Measurements from ENCODE around the gene BEND3.

DNA sequence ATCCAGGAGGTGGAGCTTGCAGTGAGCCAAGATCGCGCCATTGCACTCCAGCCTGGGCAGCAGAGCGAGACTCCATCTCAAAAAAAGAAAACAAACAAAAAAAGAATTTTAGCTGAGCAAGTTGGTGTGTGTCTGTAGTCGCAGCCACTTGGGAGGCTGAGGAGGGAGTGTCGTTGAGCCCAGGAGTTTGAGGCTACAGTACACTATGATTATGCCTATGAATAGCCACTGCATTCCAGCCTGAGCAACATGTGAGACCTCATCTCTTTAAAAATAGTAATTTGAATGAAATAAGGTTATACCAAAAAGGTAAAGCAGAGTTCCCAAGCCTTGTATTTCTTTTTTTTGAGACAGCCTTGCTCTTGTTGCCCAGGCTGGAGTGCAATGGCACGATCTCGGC, 67.5 kb downstream of the BEND3 start:
- TF ChIP-seq CTCF (IDR thresholded peaks at IDR 0.05) (no peak), POLR2A (IDR thresholded peaks at IDR 0.05) (no peak)

Measured in lower leg skin (tissue), 3 donors.